Lower lobe of right lung (tissue), 2 donors: ENCODE data around the gene TSPYL2. TPM values are rescaled to one million over a fixed set of nuclear protein-coding genes. Genes with fewer than 3 reads are reported as not detected.
A peak's percentile ranks its signal among the peaks of the same experiment; 100 is the strongest.

Source experiments
- ATAC-seq, 2 donors: fragments of 200-7000 bp; cut with Tn5 transposase; one replicate each; pipeline ENCODE4 v1.9.1; 2020 to 2022; ENCODE audit warnings: mild to moderate bottlenecking in 2 of 2, moderate library complexity in 2 of 2
- DNase-seq: peaks from one replicate; pipeline ENCODE4 v3.0.0-alpha.2; 2020
- H3K27ac ChIP-seq: fragments of 200-600 bp; one replicate; pipeline ENCODE4 v1.8.0; 2022
- H3K27me3 ChIP-seq: fragments of 200-600 bp; one replicate; pipeline ENCODE4 v1.8.0; 2022; ENCODE audit warnings: low read depth
- H3K36me3 ChIP-seq: fragments of 200-600 bp; one replicate; pipeline ENCODE4 v1.8.0; 2022; ENCODE audit warnings: mild to moderate bottlenecking
- H3K4me1 ChIP-seq: fragments of 200-600 bp; one replicate; pipeline ENCODE4 v1.8.0; 2022
- H3K4me3 ChIP-seq: fragments of 200-600 bp; one replicate; pipeline ENCODE4 v1.8.0; 2022; ENCODE audit warnings: mild to moderate bottlenecking
- H3K9me3 ChIP-seq: fragments of 200-600 bp; one replicate; pipeline ENCODE4 v1.8.0; 2022
- intact Hi-C: fragments of 100-400 bp; cut with DNase I; formaldehyde crosslinking; loops from one replicate; pipeline ENCODE4 v1.11.0; 2022
- long read RNA-seq: library from polyadenylated mRNA; unstranded; transcript quantifications from one replicate; pipeline ENCODE4 v2.0.0, GENCODE V29; 2021
- total RNA-seq: library from RNA; stranded (reverse); fragmentation: NEBNext Ultra II Directional; extraction: Animal tissue kit (Norgen Biotek cat#: 25700); gene quantifications from one replicate; pipeline ENCODE4 v1.2.1, GENCODE V29; 2021
- TF ChIP-seq, protein P1 (sequence below): fragments of 200-600 bp; IDR thresholded peaks from one replicate; pipeline ENCODE4 v1.8.0; 2022; ENCODE audit warnings: antibody characterized with exemption, mild to moderate bottlenecking
- donor health status: DM: no; HTN: yes; CAD: no; lungs with severe emphysema.

The TSPYL2 gene
- total RNA-seq: 27.9 TPM
- long read RNA-seq, transcript TSPYL2-201 (7 exons, 2,815 nt): major isoform, 9 of 38 reads
- long read RNA-seq, partial matches to known transcripts: 11 of 38 reads
- long read RNA-seq, other reads (novel, unspliced or antisense): 18 of 38 reads

- intact Hi-C loops: no loop called here
These were observed at the start of gene TSPYL2 for GRCh38 chrX:53081925-53082772. Gene TSPYL2, plus strand, starts transcription at chrX:53082367. Its CDS starts 132 bp downstream, at chrX:53082499.

DNA sequence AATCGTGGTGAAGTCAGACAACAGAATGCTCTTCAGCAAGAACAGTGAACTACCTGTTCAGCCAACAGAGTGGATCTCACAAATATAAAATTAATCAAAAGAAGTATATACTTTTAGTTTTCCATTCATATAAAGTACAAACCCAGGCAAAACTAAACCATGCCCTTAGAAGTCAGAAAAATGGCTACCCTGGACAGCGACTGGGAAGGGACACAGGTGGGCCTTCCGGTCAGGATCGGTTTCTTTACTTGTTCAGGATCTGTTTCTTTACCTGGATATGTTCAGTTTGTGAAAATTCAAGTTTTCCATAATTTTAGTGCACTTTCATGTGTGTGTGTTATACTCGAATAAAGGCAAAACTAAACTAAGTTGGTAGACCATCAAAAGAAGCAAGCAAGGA, 46.0 kb upstream of the TSPYL2 start:
- TF ChIP-seq, protein P1, sequence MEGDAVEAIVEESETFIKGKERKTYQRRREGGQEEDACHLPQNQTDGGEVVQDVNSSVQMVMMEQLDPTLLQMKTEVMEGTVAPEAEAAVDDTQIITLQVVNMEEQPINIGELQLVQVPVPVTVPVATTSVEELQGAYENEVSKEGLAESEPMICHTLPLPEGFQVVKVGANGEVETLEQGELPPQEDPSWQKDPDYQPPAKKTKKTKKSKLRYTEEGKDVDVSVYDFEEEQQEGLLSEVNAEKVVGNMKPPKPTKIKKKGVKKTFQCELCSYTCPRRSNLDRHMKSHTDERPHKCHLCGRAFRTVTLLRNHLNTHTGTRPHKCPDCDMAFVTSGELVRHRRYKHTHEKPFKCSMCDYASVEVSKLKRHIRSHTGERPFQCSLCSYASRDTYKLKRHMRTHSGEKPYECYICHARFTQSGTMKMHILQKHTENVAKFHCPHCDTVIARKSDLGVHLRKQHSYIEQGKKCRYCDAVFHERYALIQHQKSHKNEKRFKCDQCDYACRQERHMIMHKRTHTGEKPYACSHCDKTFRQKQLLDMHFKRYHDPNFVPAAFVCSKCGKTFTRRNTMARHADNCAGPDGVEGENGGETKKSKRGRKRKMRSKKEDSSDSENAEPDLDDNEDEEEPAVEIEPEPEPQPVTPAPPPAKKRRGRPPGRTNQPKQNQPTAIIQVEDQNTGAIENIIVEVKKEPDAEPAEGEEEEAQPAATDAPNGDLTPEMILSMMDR: no peak
- Histone ChIP-seq H3K4me1 (no peaks in the 10 kb centered on the region), H3K27ac (no peak overlapping the region), H3K27me3 (no peaks in the 10 kb centered on the region), H3K36me3 (no peaks in the 10 kb centered on the region), H3K4me3 (no peak overlapping the region), H3K9me3 (no peaks in the 10 kb centered on the region)
- ATAC-seq (no peak), DNase-seq (no peak)
- intact Hi-C loops: no loop called here

More at GRCh38 chrX:53081925-53082772, at the start of gene TSPYL2:
- Histone ChIP-seq H3K36me3 (peaks cover 18% of the 10 kb centered on the region), H3K4me3 (peak within 1 kb of the TSS; percentile 65), H3K27me3 (no peaks in the 10 kb centered on the region), H3K9me3 (no peaks in the 10 kb centered on the region), H3K4me1 (peaks cover 17% of the 10 kb centered on the region), H3K27ac (peak within 1 kb of the TSS; percentile 91)
- ATAC-seq (peak; percentile 97 to 99), DNase-seq (peak; percentile 92)
- TF ChIP-seq, protein P1: no peak

GRCh38 chrX:53039236-53039635, 42.9 kb upstream of the TSPYL2 start:
- no peaks in the 10 kb centered on the region for H3K36me3 ChIP-seq
- H3K27ac ChIP-seq: no peak overlapping the region
- TF ChIP-seq, protein P1: no peak
- intact Hi-C loops: no loop called here
- no peaks in the 10 kb centered on the region for H3K4me1 ChIP-seq
- ATAC-seq (no peak), DNase-seq (no peak)
- no peaks in the 10 kb centered on the region for H3K27me3 ChIP-seq
- H3K4me3 ChIP-seq: no peak overlapping the region
- no peaks in the 10 kb centered on the region for H3K9me3 ChIP-seq

- H3K4me1 ChIP-seq: no peaks in the 10 kb centered on the region
- DNase-seq (no peak), ATAC-seq (peak; percentile 61 to 72)
- TF ChIP-seq, protein P1: no peak
- H3K27me3 ChIP-seq: no peaks in the 10 kb centered on the region
- H3K36me3 ChIP-seq: no peaks in the 10 kb centered on the region
- H3K4me3 ChIP-seq: no peak overlapping the region
- no peaks in the 10 kb centered on the region for H3K9me3 ChIP-seq
- intact Hi-C loops: no loop called here
- no peak overlapping the region for H3K27ac ChIP-seq
These were observed 37.2 kb upstream of the TSPYL2 start for GRCh38 chrX:53044995-53045394.

- Histone ChIP-seq H3K27ac (no peak overlapping the region), H3K4me1 (no peaks in the 10 kb centered on the region), H3K9me3 (no peaks in the 10 kb centered on the region), H3K36me3 (no peaks in the 10 kb centered on the region), H3K4me3 (no peak overlapping the region), H3K27me3 (no peaks in the 10 kb centered on the region)
- ATAC-seq: no peak
- no peak for DNase-seq
- intact Hi-C loops: no loop called here
- TF ChIP-seq, protein P1: no peak
These were observed 34.9 kb upstream of the TSPYL2 start for GRCh38 chrX:53047228-53047627.
